HUES64 (cell line): Measurements from ENCODE around the gene CBLC.
A peak's percentile ranks its signal among the peaks of the same experiment; 100 is the strongest.
"Not testable (repeated sequence)": the region's sequence is repeated elsewhere in the genome, so short reads cannot be mapped to it uniquely, and the experiment has no call there.

Experiments
- H3K27ac ChIP-seq: 2 replicates; pipeline ENCODE4 v1.7.0; 2013; ENCODE audit warnings: low read depth, low read length, inconsistent platforms
- H3K27me3 ChIP-seq: 2 replicates; pipeline ENCODE4 v1.6.1; 2013; ENCODE audit warnings: mild to moderate bottlenecking, low read length; ENCODE audit not compliant: insufficient read depth
- H3K36me3 ChIP-seq: 2 replicates; pipeline ENCODE4 v1.6.1; 2013; ENCODE audit warnings: mild to moderate bottlenecking, low read length; ENCODE audit not compliant: insufficient read depth
- H3K4me1 ChIP-seq: 2 replicates; pipeline ENCODE4 v1.6.1; 2013; ENCODE audit warnings: mild to moderate bottlenecking, low read length, moderate library complexity; ENCODE audit not compliant: insufficient read depth
- H3K4me3 ChIP-seq: 2 replicates; pipeline ENCODE4 v1.5.1; 2013; ENCODE audit warnings: mild to moderate bottlenecking, low read length, moderate library complexity
- H3K9ac ChIP-seq: 2 replicates; pipeline ENCODE4 v1.6.1; 2013; ENCODE audit warnings: mild to moderate bottlenecking, low read depth, low read length
- H3K9me3 ChIP-seq: 2 replicates; pipeline ENCODE4 v1.6.1; 2013; ENCODE audit warnings: low read depth, low read length; ENCODE audit not compliant: insufficient read depth
- WGBS: fragments of 150-250, 120-280 bp; methylation state at CpG from one replicate; pipeline ENCODE4 v1.1.7; 2013; ENCODE audit warnings: missing lambda C conversion rate; 5-methylcytosine and 5-hydroxymethylcytosine counted together

CBLC gene

GRCh38 chr19:44832875-44833274 lies 55.2 kb downstream of the CBLC start:
- not testable (repeated sequence) for H3K9ac ChIP-seq, H3K4me1 ChIP-seq, H3K9me3 ChIP-seq, H3K27ac ChIP-seq, H3K36me3 ChIP-seq, H3K4me3 ChIP-seq
- WGBS: 97% methylated on average over 6 of the region's 6 CpGs
- peaks cover 14% of the 10 kb centered on the region for H3K27me3 ChIP-seq

GRCh38 chr19:44834399-44834798 lies 56.7 kb downstream of the CBLC start:
- H3K9ac ChIP-seq, H3K27ac ChIP-seq, H3K9me3 ChIP-seq, H3K4me3 ChIP-seq, H3K4me1 ChIP-seq, H3K36me3 ChIP-seq: not testable (repeated sequence)
- H3K27me3 ChIP-seq: peaks cover 14% of the 10 kb centered on the region
- 91% methylated on average over 8 of the region's 8 CpGs for WGBS

GRCh38 chr19:44839276-44839675 lies 61.6 kb downstream of the CBLC start:
- no peak overlapping the region for H3K4me3 ChIP-seq
- H3K9me3 ChIP-seq: no peaks in the 10 kb centered on the region
- no peaks in the 10 kb centered on the region for H3K36me3 ChIP-seq
- H3K27me3 ChIP-seq: no peaks in the 10 kb centered on the region; the same call in 1 of the 2 replicates
- H3K9ac ChIP-seq: no peak overlapping the region
- peaks cover 3% of the 10 kb centered on the region; the same call in 1 of the 2 replicates for H3K4me1 ChIP-seq
- WGBS: 78% methylated on average over 2 of the region's 2 CpGs
- no peak overlapping the region for H3K27ac ChIP-seq

- peaks cover 3% of the 10 kb centered on the region; the same call in 1 of the 2 replicates for H3K4me1 ChIP-seq
- H3K27me3 ChIP-seq: peaks cover 3% of the 10 kb centered on the region
- no peak overlapping the region for H3K27ac ChIP-seq
- H3K4me3 ChIP-seq: no peak overlapping the region
- 94% methylated on average over 7 of the region's 7 CpGs for WGBS
- no peaks in the 10 kb centered on the region for H3K36me3 ChIP-seq
- H3K9ac ChIP-seq: no peak overlapping the region
- no peaks in the 10 kb centered on the region for H3K9me3 ChIP-seq
These were observed 63.1 kb downstream of the CBLC start for GRCh38 chr19:44840811-44841210.

DNA sequence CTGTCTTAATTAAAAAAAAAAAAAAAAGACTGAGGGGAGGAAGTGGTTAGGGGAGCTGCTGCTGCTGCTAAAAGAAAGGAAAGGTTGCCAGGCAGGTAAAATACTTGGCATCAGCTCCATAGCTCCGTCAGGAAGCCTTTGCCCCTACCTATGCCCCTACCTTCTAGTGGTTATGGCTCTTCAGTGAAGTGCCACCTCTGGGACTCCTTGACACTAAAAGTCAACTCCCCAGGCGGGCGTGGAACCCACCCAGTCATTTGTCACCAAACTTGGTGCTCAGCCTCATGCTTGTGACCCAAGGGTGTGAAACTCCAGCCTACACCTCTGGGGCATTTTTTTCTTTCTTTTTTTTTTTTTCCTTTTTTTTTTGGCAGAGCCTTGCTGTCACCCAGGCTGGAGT lies 63.5 kb downstream of the CBLC start:
- Histone ChIP-seq H3K36me3 (no peaks in the 10 kb centered on the region), H3K9me3 (no peaks in the 10 kb centered on the region), H3K4me3 (no peak overlapping the region), H3K9ac (no peak overlapping the region), H3K4me1 (peaks cover 3% of the 10 kb centered on the region; the same call in 1 of the 2 replicates), H3K27me3 (peaks cover 3% of the 10 kb centered on the region), H3K27ac (no peak overlapping the region)
- WGBS: 89% methylated on average over 3 of the region's 3 CpGs

GRCh38 chr19:44845286-44845611 lies 67.6 kb downstream of the CBLC start:
- Histone ChIP-seq H3K36me3 (no peaks in the 10 kb centered on the region), H3K9me3 (no peaks in the 10 kb centered on the region), H3K4me1 (peaks cover 12% of the 10 kb centered on the region; the same call in 1 of the 2 replicates), H3K4me3 (peak overlapping the region; percentile 65), H3K27me3 (peaks cover 3% of the 10 kb centered on the region; the same call in 1 of the 2 replicates), H3K27ac (no peak overlapping the region; the same call in 1 of the 2 replicates), H3K9ac (peak overlapping the region; percentile 57)
- WGBS: 21% methylated on average over 12 of the region's 12 CpGs

DNA sequence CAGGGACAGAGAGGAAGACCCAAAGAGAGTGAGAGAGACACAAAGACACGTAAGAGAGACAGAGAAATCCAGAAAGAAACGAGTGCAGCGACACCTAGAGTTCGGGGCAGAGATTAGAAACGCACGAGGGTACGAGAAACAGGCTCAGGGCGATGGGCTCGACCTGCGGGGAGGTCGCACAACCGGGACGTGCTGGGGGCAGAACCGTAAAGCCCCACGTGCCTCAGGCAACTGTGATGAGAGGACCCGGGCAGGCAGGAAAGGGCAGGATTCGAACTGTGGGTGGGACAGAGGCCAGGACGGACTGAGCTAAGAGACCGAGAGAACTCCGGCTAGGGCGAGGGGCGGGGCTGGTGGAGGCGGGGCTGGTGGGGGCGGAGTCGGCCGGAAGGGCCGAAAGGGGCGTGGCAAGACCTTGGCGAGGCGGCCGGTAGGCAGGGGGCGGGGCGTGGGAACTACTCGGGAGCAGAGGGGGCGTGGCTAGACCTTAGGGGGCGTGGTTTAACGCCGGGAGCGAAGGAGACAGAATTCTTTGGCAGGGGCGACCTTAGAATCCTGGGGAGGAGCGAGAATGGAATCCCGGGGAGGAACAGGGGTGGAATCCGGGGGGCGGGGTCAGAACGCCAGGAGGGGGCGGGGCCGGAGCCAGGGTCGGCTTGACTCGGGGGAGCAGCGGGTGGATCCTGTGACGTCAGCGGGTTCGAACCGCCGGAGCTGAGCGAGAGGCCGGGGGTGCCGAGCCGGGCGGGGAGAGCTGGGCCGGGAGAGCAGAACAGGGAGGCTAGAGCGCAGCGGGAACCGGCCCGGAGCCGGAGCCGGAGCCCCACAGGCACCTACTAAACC lies 68.1 kb downstream of the CBLC start, which contains the start of gene NECTIN2:
Gene NECTIN2 (plus strand): TSS at position 686 of the 843 bp plus-strand sequence. CDS start 229 bp downstream, outside the sequence.
- peak within 1 kb of the TSS; percentile 96 for H3K9ac ChIP-seq
- peaks cover 12% of the 10 kb centered on the region; the same call in 1 of the 2 replicates for H3K4me1 ChIP-seq
- peak within 1 kb of the TSS; percentile 100 for H3K27ac ChIP-seq
- H3K36me3 ChIP-seq: no peaks in the 10 kb centered on the region
- peaks cover 3% of the 10 kb centered on the region; the same call in 1 of the 2 replicates for H3K27me3 ChIP-seq
- H3K4me3 ChIP-seq: peak within 1 kb of the TSS; percentile 84
- no peaks in the 10 kb centered on the region for H3K9me3 ChIP-seq
- under 1% methylated on average over 67 of the region's 67 CpGs for WGBS

- peak overlapping the region; percentile 100 for H3K27ac ChIP-seq
- H3K4me1 ChIP-seq: peaks cover 12% of the 10 kb centered on the region; the same call in 1 of the 2 replicates
- H3K27me3 ChIP-seq: peaks cover 3% of the 10 kb centered on the region; the same call in 1 of the 2 replicates
- H3K36me3 ChIP-seq: 0 out of 2 replicates have a peak, but pooled peaks cover 4% of the 10 kb centered on the region
- no peaks in the 10 kb centered on the region for H3K9me3 ChIP-seq
- under 1% methylated on average over 51 of the region's 51 CpGs for WGBS
- peak overlapping the region; percentile 96 for H3K9ac ChIP-seq
- peak overlapping the region; percentile 84 for H3K4me3 ChIP-seq
These were observed 68.9 kb downstream of the CBLC start for GRCh38 chr19:44846455-44847143.

DNA sequence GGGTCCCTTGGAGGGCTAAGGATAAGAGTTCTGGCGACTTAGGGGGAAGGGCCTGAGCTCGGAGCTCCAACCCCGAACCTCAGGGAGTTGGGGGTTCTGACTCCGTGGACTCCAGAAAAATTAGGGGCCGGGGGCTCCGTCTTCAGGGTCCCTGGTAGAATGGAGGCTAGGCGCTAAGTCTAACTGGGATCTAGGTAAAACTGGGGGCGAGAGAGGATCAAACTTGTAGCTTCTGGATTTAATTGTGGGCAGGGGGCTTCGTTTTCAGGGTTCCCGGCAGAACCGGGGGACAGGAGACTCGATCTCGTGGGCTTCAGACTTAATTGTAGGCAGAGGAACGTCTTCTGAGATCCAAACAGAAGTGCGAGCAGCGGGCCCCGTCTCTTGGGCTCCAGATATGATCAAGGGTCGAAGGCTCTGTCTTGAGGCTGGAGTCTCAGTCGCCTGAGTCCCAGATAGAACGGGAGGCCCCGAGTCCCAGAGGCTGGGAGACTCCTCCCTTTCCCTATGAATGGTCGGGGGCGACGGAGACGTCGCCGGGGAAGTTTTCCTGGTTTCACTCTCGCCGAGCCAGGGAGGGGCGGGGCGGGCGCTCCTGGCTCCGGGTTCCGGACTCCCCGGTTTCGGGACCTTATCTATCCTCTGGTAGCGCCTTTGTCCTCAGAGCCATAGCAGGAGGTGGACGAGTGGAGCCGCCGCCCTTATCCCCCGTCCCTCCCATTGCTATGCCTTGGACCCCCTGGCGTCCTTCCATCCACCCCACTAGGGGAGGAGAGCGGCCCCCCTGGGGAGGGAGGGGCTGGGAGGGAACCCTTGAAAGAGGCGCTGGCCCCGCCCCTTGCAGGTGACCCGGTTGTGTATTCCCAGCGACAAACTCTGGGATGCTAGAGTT lies 69.7 kb downstream of the CBLC start:
- Histone ChIP-seq H3K4me1 (peaks cover 12% of the 10 kb centered on the region; the same call in 1 of the 2 replicates), H3K4me3 (peak overlapping the region; percentile 84), H3K27me3 (peaks cover 3% of the 10 kb centered on the region; the same call in 1 of the 2 replicates), H3K9ac (peak overlapping the region; percentile 96), H3K36me3 (0 out of 2 replicates have a peak, but pooled peaks cover 5% of the 10 kb centered on the region), H3K9me3 (no peaks in the 10 kb centered on the region), H3K27ac (peak overlapping the region; percentile 100)
- WGBS: under 1% methylated on average over 45 of the region's 47 CpGs

DNA sequence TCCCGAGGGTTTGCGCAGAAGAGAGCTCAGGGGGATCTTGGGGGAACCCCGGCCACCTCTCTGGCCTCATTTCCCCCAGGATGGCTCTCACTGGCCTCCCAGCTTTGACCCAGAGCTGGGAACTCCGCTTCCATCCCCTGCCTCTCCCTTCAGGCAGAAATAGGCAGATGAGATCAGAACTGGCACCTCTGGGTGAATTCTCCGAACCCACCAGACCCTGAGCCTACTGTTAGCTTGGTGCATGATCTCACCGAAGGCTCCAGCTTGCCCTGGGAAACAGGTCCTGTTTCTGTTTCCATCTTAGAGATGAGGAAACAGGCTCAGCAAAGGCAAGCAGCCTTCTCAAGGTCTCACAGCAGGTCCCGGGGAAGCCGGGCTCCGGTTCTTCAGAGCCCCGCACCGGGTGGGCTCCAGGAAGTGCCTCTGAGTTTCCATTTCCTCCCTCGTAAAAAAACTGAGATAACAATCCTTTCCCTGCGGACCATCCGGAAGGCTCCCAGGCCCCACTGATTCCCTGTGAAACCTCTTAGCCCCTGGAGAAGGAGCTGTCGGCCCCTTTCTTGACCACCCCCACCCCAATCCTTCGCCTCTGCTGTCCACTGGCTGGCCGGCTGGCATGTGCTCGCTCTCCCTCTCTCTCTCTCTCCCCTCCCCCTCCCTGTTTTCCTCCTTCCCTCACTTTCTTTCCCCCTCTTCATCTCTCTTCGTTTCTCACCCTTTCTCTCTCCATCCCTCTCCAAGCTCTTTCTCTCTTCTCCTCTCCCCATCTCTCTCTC lies 70.5 kb downstream of the CBLC start:
- Histone ChIP-seq H3K4me1 (peaks cover 12% of the 10 kb centered on the region; the same call in 1 of the 2 replicates), H3K27ac (peak overlapping the region; percentile 100), H3K9ac (peak overlapping the region; percentile 96), H3K27me3 (peaks cover 3% of the 10 kb centered on the region; the same call in 1 of the 2 replicates), H3K36me3 (0 out of 2 replicates have a peak, but pooled peaks cover 5% of the 10 kb centered on the region), H3K4me3 (peak overlapping the region; percentile 84), H3K9me3 (no peaks in the 10 kb centered on the region)
- WGBS: under 1% methylated on average over 19 of the region's 19 CpGs
